IMR-90 (cell line): ENCODE measurements around the gene IVL. TPM values are rescaled to one million over a fixed set of nuclear protein-coding genes. Genes with fewer than 3 reads are reported as not detected.

Source experiments
- ATAC-seq: fragments of 200-7000 bp; cut with Tn5 transposase; 2 replicates; pipeline ENCODE4 v1.9.1; 2020; ENCODE audit warnings: low read depth, mild to moderate bottlenecking, moderate library complexity
- BruUV-seq: library from RNA; stranded (reverse); fragments of 400-500 nt; replicated peaks from 2 replicates; lab custom pipeline; 2021; lab: Mats Ljungman, UMichigan
- CTCF ChIA-PET: fragments of 300-600 bp; formaldehyde crosslinking; extraction: SDS; loops from one replicate; lab custom pipeline; 2021; ENCODE audit warnings: antibody characterized with exemption; lab: Yijun Ruan, JAX
- POLR2A ChIA-PET: fragments of 300-600 bp; sonication (Branson Sonifier 250); formaldehyde crosslinking; loops from one replicate; lab custom pipeline; 2022; ENCODE audit warnings: antibody characterized with exemption; ENCODE audit not compliant: unreplicated experiment; lab: Charles Lee
- DNase-seq: peaks from one replicate; pipeline ENCODE4 v3.0.0; 2013
- H2AFZ ChIP-seq: replicated peaks from 2 replicates; pipeline ENCODE3; 2013; ENCODE audit warnings: low read length, mild to moderate bottlenecking; ENCODE audit not compliant: poor library complexity
- H2AK5ac ChIP-seq: 2 replicates; pipeline ENCODE4 v1.6.1; 2013; ENCODE audit warnings: low read depth, low read length, inconsistent platforms
- H2AK9ac ChIP-seq: replicated peaks from 2 replicates; pipeline ENCODE3; 2013; ENCODE audit warnings: mild to moderate bottlenecking, low read depth, low read length, moderate library complexity; ENCODE audit not compliant: poor library complexity
- H2BK120ac ChIP-seq: 2 replicates; pipeline ENCODE4 v1.6.1; 2013; ENCODE audit warnings: low read depth, low read length, inconsistent platforms
- H2BK15ac ChIP-seq: 3 replicates; pipeline ENCODE4 v1.6.1; 2013; ENCODE audit warnings: low read depth, low read length, inconsistent platforms
- H2BK20ac ChIP-seq: 2 replicates; pipeline ENCODE4 v1.6.1; 2013; ENCODE audit warnings: low read depth, mild to moderate bottlenecking, inconsistent platforms, low read length, moderate library complexity
- H2BK5ac ChIP-seq: 2 replicates; pipeline ENCODE4 v1.6.1; 2013; ENCODE audit warnings: mild to moderate bottlenecking, low read depth, low read length, inconsistent platforms; ENCODE audit not compliant: poor library complexity, severe bottlenecking
- H3K14ac ChIP-seq: replicated peaks from 2 replicates; pipeline ENCODE4 v1.6.1; 2013; ENCODE audit warnings: low read depth, low read length, inconsistent platforms
- H3K18ac ChIP-seq: 2 replicates; pipeline ENCODE4 v1.6.1; 2013; ENCODE audit warnings: low read depth, low read length, control low read depth
- H3K23ac ChIP-seq: 2 replicates; pipeline ENCODE4 v1.6.1; 2013; ENCODE audit warnings: low read depth, low read length, inconsistent platforms
- H3K27ac ChIP-seq: 2 replicates; pipeline ENCODE4 v1.5.1; 2013; ENCODE audit warnings: mild to moderate bottlenecking, control low read depth, low read length; ENCODE audit not compliant: insufficient read depth
- H3K27me3 ChIP-seq: 2 replicates; pipeline ENCODE4 v1.6.1; 2013; ENCODE audit warnings: low read length; ENCODE audit not compliant: control insufficient read depth, insufficient read depth
- H3K36me3 ChIP-seq: 2 replicates; pipeline ENCODE4 v1.6.1; 2013; ENCODE audit warnings: low read length, mixed read lengths; ENCODE audit not compliant: control insufficient read depth, insufficient read depth
- H3K4ac ChIP-seq: 2 replicates; pipeline ENCODE4 v1.6.1; 2013; ENCODE audit warnings: low read depth, low read length, inconsistent platforms
- H3K4me1 ChIP-seq: 2 replicates; pipeline ENCODE4 v1.6.1; 2013; ENCODE audit warnings: low read length, mixed read lengths; ENCODE audit not compliant: control insufficient read depth, insufficient read depth
- H3K4me2 ChIP-seq: 2 replicates; pipeline ENCODE4 v1.6.1; 2013; ENCODE audit warnings: low read depth, mild to moderate bottlenecking, control low read depth, low read length, moderate library complexity
- H3K4me3 ChIP-seq: 2 replicates; pipeline ENCODE4 v1.5.1; 2013; ENCODE audit warnings: low read depth, mild to moderate bottlenecking, control low read depth, low read length, moderate library complexity; ENCODE audit not compliant: insufficient read depth
- H3K56ac ChIP-seq: 2 replicates; pipeline ENCODE4 v1.6.1; 2013; ENCODE audit warnings: low read length, inconsistent platforms; ENCODE audit not compliant: insufficient read depth; ENCODE audit errors: extremely low read depth
- H3K79me1 ChIP-seq, 2 experiments: 2 replicates each; pipeline ENCODE4 v1.6.1; 2013; ENCODE audit warnings: low read length in 2 of 2, inconsistent platforms in 1 of 2, low read depth in 1 of 2
- H3K9ac ChIP-seq: 2 replicates; pipeline ENCODE4 v1.6.1; 2013; ENCODE audit warnings: low read depth, low read length, control low read depth
- H3K9me1 ChIP-seq: 2 replicates; pipeline ENCODE4 v1.6.1; 2013; ENCODE audit warnings: low read length, inconsistent platforms; ENCODE audit not compliant: insufficient read depth
- H3K9me3 ChIP-seq: 2 replicates; pipeline ENCODE4 v1.6.1; 2013; ENCODE audit warnings: low read length; ENCODE audit not compliant: control insufficient read depth, insufficient read depth
- H4K20me1 ChIP-seq: 2 replicates; pipeline ENCODE4 v1.6.1; 2013; ENCODE audit warnings: low read length, inconsistent platforms; ENCODE audit not compliant: insufficient read depth
- H4K5ac ChIP-seq: 2 replicates; pipeline ENCODE4 v1.6.1; 2013; ENCODE audit warnings: mild to moderate bottlenecking, low read depth, low read length, control low read depth
- H4K8ac ChIP-seq, 2 experiments: 2 replicates each; pipeline ENCODE4 v1.6.1; 2013; ENCODE audit warnings: low read depth in 2 of 2, low read length in 2 of 2, control low read depth in 1 of 2, inconsistent platforms in 1 of 2
- H4K91ac ChIP-seq: 2 replicates; pipeline ENCODE4 v1.6.1; 2013; ENCODE audit warnings: low read depth, low read length, inconsistent platforms; ENCODE audit not compliant: insufficient read depth
- BHLHE40 ChIP-seq: fragments of 150-350 bp; IDR thresholded peaks from 2 replicates; pipeline ENCODE4 v1.6.1; 2016; ENCODE audit warnings: mild to moderate bottlenecking, low read depth, low read length
- RAD21 ChIP-seq: IDR thresholded peaks from 2 replicates; pipeline ENCODE4 v1.6.1; 2012; ENCODE audit warnings: low read length, improper control_type of control experiment
- SMC3 ChIP-seq: fragments of 150-350 bp; IDR thresholded peaks from 2 replicates; pipeline ENCODE4 v1.6.1; 2016; ENCODE audit warnings: low read depth, mild to moderate bottlenecking, antibody characterized with exemption, low read length, moderate library complexity
- WGBS, 2 experiments: methylation state at CpG; one replicate each; pipeline versions ENCODE4 v1.1.5 to v1.1.7; 2013; ENCODE audit warnings: missing lambda C conversion rate in 2 of 2; ENCODE audit not compliant: insufficient read length in 1 of 2; ENCODE audit errors: extremely low coverage in 2 of 2; 5-methylcytosine and 5-hydroxymethylcytosine counted together
- dilution Hi-C: fragments of 300-500 bp; cut with HindIII; formaldehyde crosslinking; loops from one replicate; pipeline ENCODE4 v1.14.3; 2018; ENCODE audit warnings: low sequenced_read_pairs; ENCODE audit not compliant: unreplicated experiment
- in situ Hi-C: fragments of 300-500 bp; cut with MboI; formaldehyde crosslinking; loops from 3 replicates; pipeline ENCODE4 v1.14.3; 2019; ENCODE audit warnings: low sequenced_read_pairs, inconsistent platforms, mixed read lengths
- intact Hi-C: fragments of 100-400 bp; cut with micrococcal nuclease; formaldehyde crosslinking; loops from 2 replicates; pipeline ENCODE4 v1.10.0; 2022
- polyA plus RNA-seq, 3 experiments: library from polyadenylated mRNA; depleted of rRNA; stranded (reverse); fragments of >200 nt; gene quantifications; 2 replicates each; pipeline ENCODE4 v1.2.3, GENCODE V29; 2012; ENCODE audit warnings: low replicate concordance in 1 of 3
- total RNA-seq: library from RNA; depleted of rRNA; stranded (reverse); fragments of >200 nt; gene quantifications from 2 replicates; pipeline ENCODE4 v1.2.3, GENCODE V29; 2012
- TF ChIP-seq, protein P1 (sequence below): conservative IDR thresholded peaks from 2 replicates; pipeline ENCODE4 v1.5.1; 2012; ENCODE audit warnings: mild to moderate bottlenecking, low read depth, low read length, improper control_type of control experiment

IVL gene
- total and polyA plus RNA-seq, 2 of the 4 experiments (the other 2 are of a cell fraction) = not detected

DNA sequence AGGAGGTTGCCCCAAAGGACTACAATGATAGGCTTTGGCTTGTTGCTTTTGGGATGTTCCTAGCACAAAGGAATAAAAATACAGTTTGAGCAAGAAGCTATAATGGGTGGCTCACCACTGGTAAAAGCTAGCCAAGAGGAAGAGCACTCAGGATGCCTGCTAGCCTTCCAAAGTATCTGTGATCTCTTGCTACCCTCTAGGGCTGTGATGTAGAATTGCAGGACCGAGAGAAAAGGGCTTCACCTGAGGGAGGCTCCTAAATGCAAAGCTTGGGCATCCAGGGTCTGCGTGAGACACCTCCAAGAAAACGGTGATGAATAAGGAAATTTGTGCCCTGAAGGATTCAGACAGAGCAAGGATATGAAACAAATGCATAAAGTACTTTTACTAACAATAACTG, 17.7 kb downstream of the IVL start:
- no peak overlapping the region for H3K14ac ChIP-seq
- BruUV-seq = no TSS peak
- in situ Hi-C loops = no loop called here
- no peak overlapping the region for H3K4me3 ChIP-seq
- H2BK20ac ChIP-seq = no peak overlapping the region
- DNase-seq (peak; percentile 5), ATAC-seq (peak; percentile 37)
- CTCF ChIA-PET = interaction anchor here (0.7 kb wide), 1 partner anchor 88 kb away, joined by 3 read pairs; no protein-coding TSS in a partner anchor
- H3K27me3 ChIP-seq = no peaks in the 10 kb centered on the region
- TF ChIP-seq SMC3 (peak; percentile 24; the same call in 1 of the 2 replicates), BHLHE40 (no peak), RAD21 (peak; percentile 57)
- TF ChIP-seq, protein P1, sequence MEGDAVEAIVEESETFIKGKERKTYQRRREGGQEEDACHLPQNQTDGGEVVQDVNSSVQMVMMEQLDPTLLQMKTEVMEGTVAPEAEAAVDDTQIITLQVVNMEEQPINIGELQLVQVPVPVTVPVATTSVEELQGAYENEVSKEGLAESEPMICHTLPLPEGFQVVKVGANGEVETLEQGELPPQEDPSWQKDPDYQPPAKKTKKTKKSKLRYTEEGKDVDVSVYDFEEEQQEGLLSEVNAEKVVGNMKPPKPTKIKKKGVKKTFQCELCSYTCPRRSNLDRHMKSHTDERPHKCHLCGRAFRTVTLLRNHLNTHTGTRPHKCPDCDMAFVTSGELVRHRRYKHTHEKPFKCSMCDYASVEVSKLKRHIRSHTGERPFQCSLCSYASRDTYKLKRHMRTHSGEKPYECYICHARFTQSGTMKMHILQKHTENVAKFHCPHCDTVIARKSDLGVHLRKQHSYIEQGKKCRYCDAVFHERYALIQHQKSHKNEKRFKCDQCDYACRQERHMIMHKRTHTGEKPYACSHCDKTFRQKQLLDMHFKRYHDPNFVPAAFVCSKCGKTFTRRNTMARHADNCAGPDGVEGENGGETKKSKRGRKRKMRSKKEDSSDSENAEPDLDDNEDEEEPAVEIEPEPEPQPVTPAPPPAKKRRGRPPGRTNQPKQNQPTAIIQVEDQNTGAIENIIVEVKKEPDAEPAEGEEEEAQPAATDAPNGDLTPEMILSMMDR = peak; percentile 51
- no peaks in the 10 kb centered on the region for H3K4me1 ChIP-seq
- no peak overlapping the region for H3K23ac ChIP-seq
- no peak overlapping the region for H3K56ac ChIP-seq
- H4K5ac ChIP-seq = no peak overlapping the region
- H2AFZ ChIP-seq = no peak overlapping the region
- no peaks in the 10 kb centered on the region for H3K79me1 ChIP-seq
- H2BK15ac ChIP-seq = no peak overlapping the region
- H3K27ac ChIP-seq = no peak overlapping the region
- H2BK5ac ChIP-seq = no peak overlapping the region
- no CpG with 5 or more reads among the region's 3 CpGs for WGBS, 2 experiments
- no peak overlapping the region for H4K8ac ChIP-seq
- H3K9me1 ChIP-seq = no peaks in the 10 kb centered on the region
- H3K4me2 ChIP-seq = no peak overlapping the region
- no peaks in the 10 kb centered on the region for H4K20me1 ChIP-seq
- H3K9me3 ChIP-seq = no peaks in the 10 kb centered on the region
- H2BK120ac ChIP-seq = no peak overlapping the region
- POLR2A ChIA-PET = no interaction called here
- no peaks in the 10 kb centered on the region for H3K36me3 ChIP-seq
- no peak overlapping the region for H3K18ac ChIP-seq
- H2AK9ac ChIP-seq = no peak overlapping the region
- H3K9ac ChIP-seq = no peak overlapping the region
- no peak overlapping the region for H4K91ac ChIP-seq
- no peak overlapping the region for H2AK5ac ChIP-seq
- H3K4ac ChIP-seq = no peak overlapping the region
- intact Hi-C loops = no loop called here
- dilution Hi-C loops = no loop called here
